Gastrocnemius medialis (tissue), 4 donors: ENCODE data around the gene TNS3. TPM values are rescaled to one million over a fixed set of nuclear protein-coding genes. Genes with fewer than 3 reads are reported as not detected.

Experiments
- ATAC-seq, 2 donors: fragments of 150-250 bp; one replicate each; pipeline ENCODE4 v1.9.1; 2016
- DNase-seq, 2 donors: peaks; one replicate each; pipeline ENCODE4 v3.0.0-alpha.2; 2019
- H3K27ac ChIP-seq, 4 donors: fragments of 200-600 bp; sonication (generic); 1 replicate in 1 of 4; 2 replicates in 3 of 4; pipeline ENCODE4 v1.5.1; 2016 to 2018; ENCODE audit warnings: mild to moderate bottlenecking in 2 of 4, moderate library complexity in 1 of 4
- H3K27me3 ChIP-seq, 3 donors: fragments of 200-600 bp; sonication (generic) in 2 of 3; 1 replicate in 1 of 3; 2 replicates in 2 of 3; pipeline versions ENCODE4 v1.5.1 to v1.6.0; 2016 to 2019; ENCODE audit warnings: mild to moderate bottlenecking in 1 of 3, moderate library complexity in 1 of 3
- H3K36me3 ChIP-seq, 2 donors: fragments of 200-600 bp; sonication (generic) in 1 of 2; one replicate each; pipeline ENCODE4 v1.5.1; 2017 to 2018
- H3K4me1 ChIP-seq, 2 donors: fragments of 200-600 bp; sonication (generic) in 1 of 2; one replicate each; pipeline ENCODE4 v1.5.1; 2016 to 2017; ENCODE audit warnings: mild to moderate bottlenecking in 2 of 2
- H3K4me3 ChIP-seq, 4 donors: fragments of 200-600 bp; sonication (generic) in 3 of 4; 1 replicate in 1 of 4; 2 replicates in 3 of 4; pipeline ENCODE4 v1.5.1; 2016 to 2019; ENCODE audit warnings: mild to moderate bottlenecking in 2 of 4
- H3K9me3 ChIP-seq, 3 donors: fragments of 200-600 bp; sonication (generic) in 2 of 3; 1 replicate in 1 of 3; 2 replicates in 2 of 3; pipeline ENCODE4 v1.5.1; 2016 to 2019
- CTCF ChIP-seq, 5 experiments: fragments of 450-650 bp in 3 of 5; fragments of 200-600 bp in 2 of 5; sonication (generic) in 2 of 5; IDR thresholded peaks in 4 of 5; conservative IDR thresholded peaks in 1 of 5; 1 replicate in 4 of 5; 2 replicates in 1 of 5; pipeline ENCODE4 v1.5.1; 2016 to 2019; ENCODE audit warnings: antibody characterized with exemption in 5 of 5, mild to moderate bottlenecking in 3 of 5, moderate library complexity in 3 of 5
- POLR2A ChIP-seq, 2 donors: fragments of 450-650 bp; IDR thresholded peaks; one replicate each; pipeline ENCODE4 v1.6.1; 2017; ENCODE audit warnings: antibody characterized with exemption in 2 of 2, mild to moderate bottlenecking in 2 of 2, moderate library complexity in 2 of 2
- in situ Hi-C, 4 donors: fragments of 200-750 bp; cut with MboI; loops; one replicate each; pipeline versions ENCODE4 v1.15.0 to v1.8.0; 2017; ENCODE audit warnings: low sequenced_read_pairs in 4 of 4
- intact Hi-C: fragments of 100-400 bp; cut with DNase I; formaldehyde crosslinking; loops from one replicate; pipeline ENCODE4 v1.15.1; 2023; ENCODE audit warnings: low total_unique reads
- total RNA-seq, 4 donors: library from RNA; depleted of rRNA; stranded (reverse); fragments of >200 nt; gene quantifications; one replicate each; pipeline versions ENCODE4 v1.1.0 to v1.2.3, GENCODE V29; 2016

The TNS3 gene
- total RNA-seq, 4 donors from 2014 or later, result 39.4 to 64.3 (median 50.5) TPM

GRCh38 chr7:47481541-47482012 lies 100.3 kb downstream of the TNS3 start:
- ATAC-seq (no peak), DNase-seq (no peak)
- intact Hi-C loops (loop anchor here (2.0 to 5.0 kb wide), 2 partner anchors 29 to 56 kb away; no protein-coding TSS in a partner anchor), in situ Hi-C loops (no loop called here)
- no peaks in the 10 kb centered on the region for H3K27me3 ChIP-seq
- H3K36me3 ChIP-seq, result no peaks in the 10 kb centered on the region
- H3K27ac ChIP-seq, result peak overlapping the region; percentile 84 to 90 (median 87)
- H3K4me3 ChIP-seq, result peak overlapping the region in 1 of 4 donors; percentile 40
- H3K9me3 ChIP-seq, result no peaks in the 10 kb centered on the region
- TF ChIP-seq POLR2A (IDR thresholded peaks at IDR 0.05), result no peak
- TF ChIP-seq CTCF (IDR thresholded peaks at IDR 0.05 in 4 of 5, conservative IDR thresholded peaks at IDR 0.05 in 1 of 5), result no peak
- peaks cover 32 to 40% of the 10 kb centered on the region in 2 donors for H3K4me1 ChIP-seq

GRCh38 chr7:47480576-47481538 lies 101.1 kb downstream of the TNS3 start:
- H3K27me3 ChIP-seq, result no peaks in the 10 kb centered on the region
- TF ChIP-seq CTCF (IDR thresholded peaks at IDR 0.05 in 4 of 5, conservative IDR thresholded peaks at IDR 0.05 in 1 of 5) (no peak), POLR2A (IDR thresholded peaks at IDR 0.05) (no peak)
- H3K9me3 ChIP-seq, result no peaks in the 10 kb centered on the region
- ATAC-seq, result no peak
- H3K4me1 ChIP-seq, result peaks cover 35 to 42% of the 10 kb centered on the region in 2 donors
- no peak for DNase-seq
- in situ Hi-C loops (no loop called here), intact Hi-C loops (loop anchor here (5.0 kb wide), 1 partner anchor 56 kb away; no protein-coding TSS in a partner anchor)
- H3K4me3 ChIP-seq, result no peak overlapping the region
- H3K27ac ChIP-seq, result peak overlapping the region; percentile 84 to 90 (median 87)
- H3K36me3 ChIP-seq, result no peaks in the 10 kb centered on the region

GRCh38 chr7:47479821-47480575 lies 101.9 kb downstream of the TNS3 start:
- Histone ChIP-seq H3K36me3 (no peaks in the 10 kb centered on the region), H3K27ac (peak overlapping the region; percentile 84 to 90 (median 87)), H3K27me3 (no peaks in the 10 kb centered on the region), H3K9me3 (no peaks in the 10 kb centered on the region), H3K4me1 (peaks cover 36 to 40% of the 10 kb centered on the region in 2 donors), H3K4me3 (no peak overlapping the region)
- ATAC-seq (no peak), DNase-seq (no peak)
- TF ChIP-seq CTCF (IDR thresholded peaks at IDR 0.05 in 4 of 5, conservative IDR thresholded peaks at IDR 0.05 in 1 of 5), result no peak
- TF ChIP-seq POLR2A (IDR thresholded peaks at IDR 0.05), result no peak
- intact Hi-C loops (loop anchor here (5.0 kb wide), 1 partner anchor 57 kb away; no protein-coding TSS in a partner anchor), in situ Hi-C loops (no loop called here)

GRCh38 chr7:47478926-47479711 lies 102.8 kb downstream of the TNS3 start:
- Histone ChIP-seq H3K9me3 (no peaks in the 10 kb centered on the region), H3K27ac (peak overlapping the region; percentile 84 to 90 (median 87)), H3K4me3 (no peak overlapping the region), H3K4me1 (peaks cover 37 to 43% of the 10 kb centered on the region in 2 donors), H3K27me3 (no peaks in the 10 kb centered on the region), H3K36me3 (no peaks in the 10 kb centered on the region)
- TF ChIP-seq POLR2A (IDR thresholded peaks at IDR 0.05) (no peak), CTCF (IDR thresholded peaks at IDR 0.05 in 4 of 5, conservative IDR thresholded peaks at IDR 0.05 in 1 of 5) (no peak)
- DNase-seq (no peak), ATAC-seq (no peak)
- in situ Hi-C loops, result no loop called here
- intact Hi-C loops, result no loop called here
